Activated CD4-positive, alpha-beta T cell treated with anti-CD3 and anti-CD28 coated beads, Interleukin-2, amount 50 U/mL, for 48 hours (primary cell): ENCODE results near the gene SCN8A.
A peak's percentile ranks its signal among the peaks of the same experiment; 100 is the strongest.
"Not testable (repeated sequence)": the region's sequence is repeated elsewhere in the genome, so short reads cannot be mapped to it uniquely, and the experiment has no call there.

Experiments used
- DNase-seq, 2 experiments: peaks; one replicate each; pipeline ENCODE4 v3.0.0-alpha.2; 2020

The SCN8A gene

DNA sequence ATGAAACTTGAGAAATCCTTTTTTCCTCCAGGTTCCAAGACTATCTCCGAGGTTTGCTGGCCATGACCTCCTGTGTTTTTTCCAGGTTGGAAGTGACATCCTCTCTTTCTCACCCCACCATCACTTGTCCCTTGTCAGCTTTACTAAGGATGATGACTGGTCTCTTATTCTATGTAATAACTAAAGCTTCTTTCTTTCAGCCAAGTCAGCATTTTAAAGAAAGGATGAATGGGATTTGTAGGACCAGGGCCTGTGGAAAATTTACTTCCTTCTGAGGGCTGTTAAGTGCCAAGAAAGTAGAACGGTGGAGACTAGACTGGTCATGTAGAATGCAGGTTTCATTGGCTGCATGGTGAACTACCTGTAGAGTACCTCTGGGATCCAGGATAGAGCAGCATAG is 183.9 kb downstream of the SCN8A start:
- DNase-seq = no peak

GRCh38 chr12:51777457-51777856 is 186.4 kb downstream of the SCN8A start:
- no peak for DNase-seq

DNA sequence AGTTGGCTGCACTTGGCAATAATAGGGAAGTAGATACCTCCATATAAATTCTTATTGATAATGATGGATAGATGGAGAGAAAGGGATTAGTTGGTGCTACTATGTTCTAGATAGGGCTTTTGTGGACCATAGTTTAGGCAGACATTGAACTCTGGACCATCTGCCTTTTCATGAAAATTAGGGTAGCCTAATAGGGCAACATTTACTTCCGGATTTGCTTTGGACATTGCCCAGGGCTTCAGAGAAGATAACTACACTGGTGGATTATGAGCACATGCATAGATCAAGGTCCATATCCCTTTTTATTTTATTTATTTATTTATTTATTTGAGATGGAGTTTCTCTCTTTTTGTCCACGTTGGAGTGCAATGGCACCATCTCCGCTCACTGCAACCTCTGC is 186.9 kb downstream of the SCN8A start:
- DNase-seq = no peak

GRCh38 chr12:51779876-51780275 is 188.8 kb downstream of the SCN8A start:
- no peak for DNase-seq

GRCh38 chr12:51784688-51785087 is 193.7 kb downstream of the SCN8A start:
- no peak for DNase-seq

DNA sequence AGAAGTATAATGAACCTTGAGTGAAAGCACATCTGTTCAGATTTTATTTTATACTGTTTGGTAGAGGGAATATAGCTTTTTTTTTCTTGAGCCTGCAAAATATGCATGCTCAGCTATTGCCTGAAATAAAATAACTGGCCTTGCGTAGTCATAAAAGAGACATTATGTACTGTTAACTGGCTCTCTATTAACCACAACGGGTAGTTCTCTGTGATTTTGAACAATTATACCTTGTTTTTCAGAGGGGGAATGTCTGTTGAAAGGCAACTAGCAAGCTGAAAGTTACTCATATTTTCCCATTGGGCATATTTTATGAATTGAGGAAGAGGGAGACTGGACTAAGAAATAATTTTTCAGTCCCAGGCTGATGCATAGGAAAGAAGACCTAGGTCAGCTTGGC is 194.9 kb downstream of the SCN8A start:
- no peak for DNase-seq

GRCh38 chr12:51788876-51789275 is 197.8 kb downstream of the SCN8A start:
- no peak for DNase-seq

DNA sequence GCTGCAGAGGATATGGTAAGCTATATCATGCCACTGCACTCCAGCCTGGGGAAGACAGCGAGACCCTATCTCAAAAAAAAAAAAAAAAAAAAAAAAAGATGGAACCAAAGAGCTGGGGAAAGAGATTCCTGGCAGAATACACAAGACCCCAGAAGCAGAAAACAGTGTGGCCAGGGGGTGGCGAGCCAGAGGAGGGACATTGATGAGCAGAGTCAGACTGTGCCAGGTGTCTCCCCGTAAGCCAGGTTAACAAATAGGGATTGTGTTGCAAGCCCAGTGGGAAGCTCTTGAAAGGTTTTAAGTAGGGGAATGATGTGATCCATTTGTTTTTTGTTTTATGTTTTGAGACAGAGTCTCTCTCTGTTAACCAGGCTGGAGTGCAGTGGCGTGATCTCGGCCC is 201.4 kb downstream of the SCN8A start:
- DNase-seq = no peak

GRCh38 chr12:51793201-51793600 is 202.2 kb downstream of the SCN8A start:
- DNase-seq = no peak

DNA sequence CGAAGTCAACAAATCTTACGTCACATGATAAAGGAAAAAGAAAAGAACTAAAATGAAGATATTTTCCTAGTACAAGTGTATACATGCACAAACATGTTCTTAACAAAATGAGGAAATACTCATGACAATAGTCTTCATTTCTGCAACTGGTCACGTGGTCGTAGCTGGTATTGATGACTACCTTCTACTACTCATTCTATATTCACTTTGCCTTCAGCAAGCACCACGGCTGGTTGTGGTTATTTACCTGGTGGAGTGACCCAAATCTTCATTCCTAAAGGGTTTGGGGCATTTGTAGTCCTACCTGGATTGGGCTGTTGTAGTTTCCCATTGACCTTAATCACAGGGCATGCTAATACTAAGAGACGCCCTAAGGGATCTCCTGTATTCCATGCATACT is 206.3 kb downstream of the SCN8A start:
- no peak for DNase-seq

- not testable (repeated sequence) for DNase-seq
Observed at GRCh38 chr12:51798051-51798450, 207.0 kb downstream of the SCN8A start.

DNA sequence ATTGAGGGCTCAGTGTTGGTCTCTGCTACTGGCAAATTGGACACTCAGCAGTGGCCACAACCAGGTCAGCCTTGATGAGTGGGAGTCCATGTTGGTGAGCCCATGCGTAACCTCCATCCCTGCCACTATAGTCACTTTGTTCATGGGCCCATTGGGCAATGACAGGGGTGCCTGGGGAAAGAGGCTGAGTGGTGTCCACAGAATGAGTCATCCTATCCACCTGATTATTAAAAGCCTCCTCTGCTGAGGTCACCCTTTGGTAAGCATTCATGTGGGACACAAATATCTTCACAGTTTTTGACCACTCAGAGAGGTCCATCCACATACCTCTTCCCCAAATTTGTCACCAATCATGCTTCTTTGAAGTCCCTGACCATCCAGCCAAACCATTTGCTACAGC is 207.5 kb downstream of the SCN8A start:
- no peak for DNase-seq

DNA sequence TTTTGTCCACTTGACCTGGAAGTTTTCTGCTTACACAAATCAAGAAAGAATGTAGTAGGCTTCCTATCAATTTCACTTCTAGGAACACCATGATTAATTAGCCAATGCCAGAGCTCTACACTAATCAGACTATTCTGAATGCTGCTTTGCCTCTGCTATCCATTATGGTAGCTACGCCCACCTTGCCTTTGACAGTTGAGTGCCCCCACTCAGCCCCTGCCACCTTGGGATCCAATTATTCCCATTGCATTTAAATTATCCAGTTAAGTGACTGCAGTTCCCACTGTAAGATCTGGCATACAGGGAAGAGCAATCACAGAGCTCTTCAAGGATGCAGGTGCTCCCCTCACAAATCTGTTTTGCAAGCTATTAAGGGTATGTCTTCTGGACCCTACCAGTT is 210.0 kb downstream of the SCN8A start:
- no peak for DNase-seq

GRCh38 chr12:51806896-51807295 is 215.9 kb downstream of the SCN8A start:
- DNase-seq = no peak

DNA sequence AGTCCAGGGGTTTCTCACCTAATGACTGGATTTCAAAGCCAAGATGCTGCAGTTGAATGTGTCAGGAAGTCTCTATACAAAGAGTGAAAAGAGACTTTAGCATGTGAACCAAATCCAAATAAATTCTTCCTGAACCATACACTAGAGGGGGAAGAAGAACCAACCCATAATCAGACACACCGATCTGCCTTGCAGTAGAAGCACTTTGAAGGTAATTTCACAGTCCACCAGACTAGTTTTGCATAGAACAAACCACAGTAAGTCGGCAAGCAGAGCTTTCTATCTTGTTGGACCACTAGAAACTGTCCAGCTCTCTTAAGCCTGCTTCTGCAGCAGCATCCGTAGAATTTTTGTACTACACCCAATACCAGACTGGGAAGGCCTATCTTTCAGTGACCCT is 218.2 kb downstream of the SCN8A start:
- no peak for DNase-seq

DNA sequence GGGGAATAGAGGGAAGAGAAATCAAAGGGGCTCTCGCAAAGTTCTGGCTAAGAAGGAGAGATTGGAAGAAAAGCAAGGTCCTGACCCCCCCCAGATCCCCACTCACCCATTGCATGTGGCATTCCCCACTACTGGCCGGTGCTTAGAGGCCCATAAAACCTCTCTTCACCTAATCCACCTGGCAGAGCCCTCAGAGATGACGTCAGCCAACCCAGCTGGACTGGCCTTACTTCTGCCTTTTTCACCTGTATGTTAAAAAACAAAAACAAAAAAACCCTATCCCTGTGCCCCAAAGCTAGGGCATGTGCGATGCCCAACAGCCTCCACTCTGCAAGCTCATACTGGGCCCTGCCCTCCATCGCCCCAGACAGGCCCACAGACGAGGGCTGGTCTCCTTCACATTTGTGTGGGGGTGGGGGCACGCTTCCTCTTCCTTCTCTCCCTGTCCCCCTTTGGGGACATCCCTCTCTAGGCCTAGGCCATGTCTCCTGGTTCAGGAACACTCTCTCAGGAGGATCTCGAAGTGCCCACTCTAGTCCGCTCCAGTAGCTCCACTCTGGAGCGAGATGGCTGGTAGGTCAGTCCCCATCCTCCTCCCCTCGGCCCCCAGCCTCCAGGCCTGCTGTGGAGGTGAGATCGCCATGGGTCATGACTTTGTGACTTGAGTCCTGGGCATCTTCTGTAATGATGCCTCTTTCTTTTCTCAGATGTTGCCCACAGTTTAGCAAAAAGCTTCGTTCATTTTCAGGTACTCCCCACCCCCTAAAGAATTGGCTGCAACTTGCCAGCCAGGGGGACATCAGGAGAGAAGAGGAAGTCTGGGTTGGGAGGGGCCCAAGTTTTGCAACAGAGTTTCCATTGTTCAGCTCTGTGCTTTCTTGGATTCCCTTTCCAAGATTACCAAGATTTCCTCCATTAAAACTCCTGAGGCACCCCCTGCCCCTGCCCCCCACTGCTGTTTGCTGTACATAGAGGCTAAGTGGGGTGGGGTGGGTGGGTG is 220.5 kb downstream of the SCN8A start:
- no peak for DNase-seq

GRCh38 chr12:51812871-51813270 is 221.8 kb downstream of the SCN8A start:
- DNase-seq = no peak

- DNase-seq = no peak
Observed at GRCh38 chr12:51813931-51814310, 222.9 kb downstream of the SCN8A start.

- DNase-seq = peak; percentile 71 to 76
Observed at GRCh38 chr12:51814311-51815088, 223.5 kb downstream of the SCN8A start.

DNA sequence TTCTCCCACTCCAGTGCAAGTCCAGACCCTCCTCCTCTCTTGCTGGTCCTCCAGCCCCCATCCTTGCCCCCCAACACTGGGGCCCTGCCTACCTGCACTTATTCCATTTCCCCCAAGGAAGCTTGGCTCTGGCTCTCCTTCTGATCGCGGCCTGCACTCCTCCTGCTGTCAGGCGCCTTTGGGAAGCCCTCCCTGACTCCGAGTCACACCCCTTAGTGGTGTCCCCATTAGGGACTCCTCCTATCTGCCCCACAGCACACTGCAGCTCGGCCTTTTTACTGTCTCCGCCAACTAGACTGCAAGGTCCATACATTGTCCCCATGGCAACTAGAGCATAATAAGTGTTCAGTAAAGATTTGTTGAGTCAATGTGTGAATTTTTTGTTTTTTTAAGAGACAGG is 224.5 kb downstream of the SCN8A start:
- DNase-seq = no peak

DNA sequence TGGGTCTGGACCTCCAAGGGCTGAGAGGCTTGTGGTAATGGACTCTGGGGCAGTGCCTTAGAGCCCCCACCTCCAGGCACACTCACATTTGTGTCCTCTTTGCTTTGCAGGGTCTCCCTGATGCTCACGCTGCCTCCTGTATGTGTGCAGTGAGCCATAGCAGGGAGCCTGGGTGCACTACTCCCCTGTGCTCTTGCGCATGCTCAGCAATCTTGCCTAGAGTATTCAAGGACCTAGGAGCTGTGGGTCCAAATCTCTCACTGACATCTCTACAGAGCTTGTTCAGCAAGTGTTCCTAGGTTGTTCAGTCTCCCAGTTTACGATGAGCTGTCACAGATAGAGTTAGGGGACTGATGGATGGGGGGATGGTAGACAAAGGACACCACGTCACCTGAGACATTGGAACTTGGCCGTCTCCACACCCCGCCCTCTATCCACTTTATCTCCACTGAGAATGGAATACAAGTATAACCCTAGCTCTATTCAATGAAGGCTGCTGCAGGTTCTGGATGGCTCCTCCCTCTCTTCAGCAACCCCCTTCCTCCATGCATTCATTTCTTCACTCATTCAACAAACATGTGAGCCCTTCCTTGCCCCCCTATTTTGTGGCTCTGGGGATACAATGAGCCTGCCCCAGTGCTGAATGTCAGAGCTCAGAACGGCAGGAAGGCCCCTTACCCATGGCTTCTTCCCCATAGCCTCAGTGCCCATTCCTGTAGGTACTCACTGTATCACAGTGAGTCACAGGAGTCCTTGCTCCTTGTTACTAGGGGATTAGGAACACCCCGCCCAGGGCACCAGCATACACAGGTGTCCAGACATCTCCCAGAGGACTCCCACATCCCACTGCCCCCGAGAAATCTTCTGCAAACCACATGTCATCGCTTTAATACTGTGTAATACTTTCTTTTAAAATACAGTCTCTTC is 226.3 kb downstream of the SCN8A start:
- DNase-seq = no peak

GRCh38 chr12:51818086-51818485 is 227.1 kb downstream of the SCN8A start:
- no peak for DNase-seq
